ENCODE data around the gene SIRT2.
A peak's percentile ranks its signal among the peaks of the same experiment; 100 is the strongest.

SIRT2 gene

GRCh38 chr19:38839816-38840582 lies 59.4 kb downstream of the SIRT2 start (continued):
- peak; percentile 58; the same call in 1 of the 2 replicates for TF ChIP-seq PATZ1 (tag by site-specific recombination; IDR thresholded peaks at IDR 0.05)
- no peak for TF ChIP-seq ZSCAN5A (tag by site-specific recombination; IDR thresholded peaks at IDR 0.05)
- no peak for TF ChIP-seq ZNF24 (tag by site-specific recombination; IDR thresholded peaks at IDR 0.05)
- TF ChIP-seq GLIS2 (tag by site-specific recombination; IDR thresholded peaks at IDR 0.05): peak; percentile 84
- no peak for TF ChIP-seq ZNF23 (tag by site-specific recombination; IDR thresholded peaks at IDR 0.05; ENCODE audit: borderline replicate concordance)

GRCh38 chr19:38838986-38839761 lies 60.2 kb downstream of the SIRT2 start:
- H3K36me3 ChIP-seq (ENCODE audit: control insufficient read depth in 2 of 2, insufficient read depth in 1 of 2, low read length in 2 of 2): peaks cover 89 to 94% of the 10 kb centered on the region in 2 experiments
- CTCF ChIA-PET: interaction anchor here (0.7 kb wide), 1 partner anchor 204 kb away, joined by 4 read pairs; no protein-coding TSS in a partner anchor
- no peaks in the 10 kb centered on the region for H3K9me3 ChIP-seq (ENCODE audit: control insufficient read depth, insufficient read depth, low read depth, low read length)
- POLR2A ChIA-PET: interaction anchor here (0.6 to 4.6 kb wide), 8 partner anchors 7 to 581 kb away, joined by 3 to 67 read pairs (median 5); partner anchors contain the start of genes ECH1, HNRNPL, MRPS12 and SARS2
- no peak overlapping the region for H3K4me3 ChIP-seq (ENCODE audit: low read depth, low read length)
- peak overlapping the region; percentile 63 for H3K27ac ChIP-seq (ENCODE audit: extremely low read depth, low read depth, low read length)
- 0 out of 2 replicates have a peak, but pooled peaks cover under 1% of the 10 kb centered on the region for H3K4me1 ChIP-seq (ENCODE audit: control insufficient read depth, insufficient read depth, low read length)
- TF ChIP-seq ZNF394 (tag by site-specific recombination; IDR thresholded peaks at IDR 0.05; ENCODE audit: borderline replicate concordance) (peak; percentile 37; the same call in 1 of the 2 replicates), ZNF664 (tag by site-specific recombination; IDR thresholded peaks at IDR 0.05) (no peak), ZNF600 (tag by site-specific recombination; IDR thresholded peaks at IDR 0.05) (peak; percentile 85), TCF7L2 (IDR thresholded peaks at IDR 0.05; ENCODE audit: borderline replicate concordance, low read depth, low read length) (no peak), ZNF449 (tag by site-specific recombination; IDR thresholded peaks at IDR 0.05) (peak; percentile 91), ZNF391 (tag by site-specific recombination; IDR thresholded peaks at IDR 0.05; ENCODE audit: borderline replicate concordance, low read depth) (0 out of 2 replicates have a peak, but pooled peaks have one; percentile 49)

GRCh38 chr19:38838208-38838985 lies 61.0 kb downstream of the SIRT2 start:
- Histone ChIP-seq H3K4me3 (ENCODE audit: low read depth, low read length) (no peak overlapping the region), H3K36me3 (ENCODE audit: control insufficient read depth in 2 of 2, insufficient read depth in 1 of 2, low read length in 2 of 2) (peaks cover 82 to 86% of the 10 kb centered on the region in 2 experiments), H3K27ac (ENCODE audit: extremely low read depth, low read depth, low read length) (peak overlapping the region; percentile 63), H3K4me1 (ENCODE audit: control insufficient read depth, insufficient read depth, low read length) (0 out of 2 replicates have a peak, but pooled peaks cover under 1% of the 10 kb centered on the region), H3K9me3 (ENCODE audit: control insufficient read depth, insufficient read depth, low read depth, low read length) (no peaks in the 10 kb centered on the region)
- POLR2A ChIA-PET: interaction anchor here (0.6 to 4.6 kb wide), 8 partner anchors 9 to 580 kb away, joined by 3 to 67 read pairs (median 5); partner anchors contain the start of genes HNRNPL, MRPS12 and SARS2
- CTCF ChIA-PET: interaction anchor here (0.6 to 1.2 kb wide), 6 partner anchors 22 to 294 kb away, joined by 3 to 6 read pairs (median 3); no protein-coding TSS in a partner anchor
- TF ChIP-seq ZBTB20 (tag by site-specific recombination; IDR thresholded peaks at IDR 0.05) (0 out of 2 replicates have a peak, but pooled peaks have one; percentile 16), ZNF645 (tag by site-specific recombination; IDR thresholded peaks at IDR 0.05) (no peak), PRDM2 (tag by site-specific recombination; IDR thresholded peaks at IDR 0.05; ENCODE audit: borderline replicate concordance) (no peak), ZNF529 (tag by site-specific recombination; IDR thresholded peaks at IDR 0.05; ENCODE audit: insufficient replicate concordance) (no peak)
